ENCODE data around the gene MYL1.

MYL1 gene

GRCh38 chr2:210315015-210315788 is at the start of gene MYL1:
MYL1 (minus strand) TSS chr2:210315174; CDS start chr2:210315042, 132 bp downstream.
- DNase-seq = no peak

GRCh38 chr2:210363876-210364275 is 48.9 kb upstream of the MYL1 start:
- no peak for DNase-seq

DNA sequence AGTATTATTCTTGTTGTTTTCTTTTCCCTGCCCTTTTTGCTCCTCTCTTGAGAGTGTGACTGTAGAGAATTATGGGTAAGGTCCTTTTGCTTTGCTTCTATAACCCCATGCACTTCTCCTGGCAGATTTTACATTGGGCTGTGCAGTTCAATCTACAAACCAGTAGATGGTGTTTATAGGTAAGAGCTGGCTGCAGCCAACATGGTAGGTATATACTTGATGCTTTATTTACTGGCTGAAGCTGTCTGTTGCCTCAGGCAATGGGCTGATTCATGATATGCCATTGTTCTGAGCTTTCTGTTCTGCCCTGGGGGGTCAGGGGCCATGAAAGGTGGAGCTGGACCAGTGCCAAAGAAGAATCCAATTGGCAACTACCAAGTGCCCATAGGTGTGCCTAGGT is 48.3 kb upstream of the MYL1 start:
- DNase-seq = no peak

DNA sequence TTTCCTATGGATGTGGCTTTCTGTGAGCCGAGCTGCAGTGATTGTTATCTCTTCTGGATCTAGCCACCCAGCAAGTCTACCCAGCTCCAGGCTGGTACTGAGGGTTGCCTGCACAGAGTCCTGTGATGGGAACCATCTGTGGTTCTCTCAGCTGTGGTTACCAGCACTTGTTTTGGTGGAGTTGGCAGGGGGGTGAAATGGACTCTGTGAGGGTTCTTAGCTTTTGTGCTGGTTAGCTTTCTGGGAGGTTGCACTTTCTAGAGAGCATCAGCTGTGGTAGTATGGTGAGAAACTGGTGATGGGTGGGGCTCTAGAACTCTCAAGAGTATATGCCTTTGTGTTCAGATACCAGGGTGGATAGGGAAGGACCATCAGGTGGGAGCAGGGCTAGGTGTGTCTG is 45.4 kb upstream of the MYL1 start:
- DNase-seq = no peak

GRCh38 chr2:210356944-210357343 is 42.0 kb upstream of the MYL1 start:
- no peak for DNase-seq

GRCh38 chr2:210337159-210337558 is 22.2 kb upstream of the MYL1 start:
- no peak for DNase-seq

DNA sequence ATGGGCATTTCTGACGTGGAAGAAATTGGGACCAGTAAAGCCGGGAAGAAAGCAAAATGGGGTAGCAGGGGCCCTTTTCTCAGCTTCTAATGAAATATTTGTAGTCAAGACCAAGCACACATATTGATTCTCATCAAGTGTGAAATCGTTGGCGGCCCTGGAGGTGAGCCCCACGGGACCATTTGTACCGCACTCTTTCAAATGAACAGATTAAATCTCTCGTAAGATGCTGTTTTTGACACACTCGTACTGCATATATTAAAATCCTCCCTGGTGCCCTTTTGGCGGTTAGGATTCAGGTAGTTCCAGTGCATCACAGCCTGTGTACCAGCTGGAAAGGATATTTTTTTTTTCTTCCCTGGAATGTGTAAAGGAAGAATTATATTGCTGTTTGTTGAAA is 9.9 kb upstream of the MYL1 start:
- DNase-seq = no peak

GRCh38 chr2:210324458-210324857 is 9.5 kb upstream of the MYL1 start:
- DNase-seq = no peak

DNA sequence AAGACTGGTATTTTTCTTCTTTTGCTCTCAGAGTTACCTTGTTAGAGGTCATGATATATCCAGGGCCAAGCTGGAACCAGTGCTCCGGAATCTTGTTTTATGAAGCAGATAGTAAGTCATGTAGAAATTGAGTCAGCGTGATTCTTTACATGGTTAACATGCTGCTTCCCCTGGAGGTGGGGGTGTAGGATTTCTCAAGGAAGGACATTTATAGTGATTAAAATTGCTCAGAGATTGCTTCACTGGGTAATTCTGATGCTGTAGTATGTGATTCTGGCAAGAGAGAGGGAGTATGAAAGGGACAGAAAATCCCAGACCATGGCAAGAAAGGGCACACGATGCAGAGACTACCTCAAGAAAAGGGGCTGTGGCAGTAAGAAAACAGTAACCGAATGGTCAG is 8.0 kb upstream of the MYL1 start:
- no peak for DNase-seq

- DNase-seq = no peak
These were observed 3.9 kb upstream of the MYL1 start for GRCh38 chr2:210318891-210319290.

DNA sequence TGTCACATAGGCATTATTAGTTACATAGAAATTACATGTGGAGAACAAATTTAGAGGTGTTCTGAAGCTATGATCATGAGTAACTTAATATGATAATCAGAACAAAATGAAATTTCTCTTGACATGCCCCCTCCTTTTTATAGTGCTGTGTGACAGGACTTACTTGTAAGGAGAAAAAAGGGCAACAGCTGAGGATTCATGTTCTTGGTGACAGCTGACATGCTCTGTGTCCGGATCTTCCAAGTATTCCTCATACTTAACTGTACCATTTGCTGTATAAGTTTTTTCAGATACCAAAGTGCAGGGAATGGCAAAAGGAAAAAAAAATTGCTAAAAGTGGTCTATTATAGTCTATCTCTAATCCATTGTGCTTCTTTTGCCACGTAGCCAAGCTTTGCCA is 3.5 kb upstream of the MYL1 start:
- DNase-seq = no peak

GRCh38 chr2:210310550-210310949 is 4.4 kb downstream of the MYL1 start:
- no peak for DNase-seq

DNA sequence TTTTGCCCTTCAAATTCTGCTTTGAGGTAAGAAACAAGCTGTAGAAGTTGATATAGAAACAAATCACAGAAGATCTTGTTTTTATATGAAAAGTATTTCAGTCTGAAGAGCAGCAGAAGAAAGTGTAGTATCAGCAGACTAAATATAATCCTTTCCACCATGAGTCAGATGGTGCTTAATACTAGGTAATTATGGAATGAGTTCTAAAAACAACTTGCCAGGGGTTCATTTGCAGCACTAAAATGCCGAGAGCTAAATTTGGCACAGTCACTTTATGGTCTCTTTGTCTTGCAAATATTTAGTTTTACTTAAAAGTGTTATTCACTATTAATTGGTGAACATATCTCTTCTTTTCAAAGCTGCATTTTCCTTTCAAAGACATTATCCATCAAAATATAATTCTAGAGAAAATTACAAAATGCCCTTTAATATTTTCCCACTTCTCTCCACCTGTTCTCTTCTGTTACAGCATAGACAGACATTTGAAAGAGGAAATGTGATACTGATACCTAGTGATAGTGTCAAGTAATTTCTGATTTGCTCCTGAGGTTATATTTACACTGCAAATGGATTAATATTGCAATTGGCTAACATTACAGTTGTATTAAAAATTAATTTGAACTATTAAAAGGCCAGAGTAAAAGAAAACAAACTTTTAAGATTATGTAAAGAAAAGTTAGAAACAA is 5.3 kb downstream of the MYL1 start:
- DNase-seq = no peak

- no peak for DNase-seq
These were observed 11.5 kb downstream of the MYL1 start for GRCh38 chr2:210303498-210303897.

DNA sequence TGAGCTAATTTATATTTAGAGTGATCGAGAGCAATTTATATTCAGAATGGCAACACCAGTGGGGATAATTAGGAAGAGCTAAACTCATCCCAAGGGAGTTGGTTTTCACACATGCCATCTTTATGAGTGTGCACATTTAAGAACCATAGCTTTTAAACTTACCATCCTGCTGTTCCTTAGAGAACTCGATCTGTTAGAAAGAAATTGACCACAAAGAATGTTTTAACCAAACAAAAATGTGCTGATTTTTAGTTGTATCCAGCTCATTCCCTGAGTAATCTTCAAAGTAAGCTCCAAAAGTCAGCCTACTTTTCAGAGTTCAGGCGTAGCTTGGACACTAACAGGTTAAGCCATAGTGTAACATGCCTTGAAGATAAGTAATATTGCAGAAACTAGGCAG is 12.6 kb downstream of the MYL1 start:
- no peak for DNase-seq

- DNase-seq = no peak
These were observed 15.1 kb downstream of the MYL1 start for GRCh38 chr2:210299866-210300373.

DNA sequence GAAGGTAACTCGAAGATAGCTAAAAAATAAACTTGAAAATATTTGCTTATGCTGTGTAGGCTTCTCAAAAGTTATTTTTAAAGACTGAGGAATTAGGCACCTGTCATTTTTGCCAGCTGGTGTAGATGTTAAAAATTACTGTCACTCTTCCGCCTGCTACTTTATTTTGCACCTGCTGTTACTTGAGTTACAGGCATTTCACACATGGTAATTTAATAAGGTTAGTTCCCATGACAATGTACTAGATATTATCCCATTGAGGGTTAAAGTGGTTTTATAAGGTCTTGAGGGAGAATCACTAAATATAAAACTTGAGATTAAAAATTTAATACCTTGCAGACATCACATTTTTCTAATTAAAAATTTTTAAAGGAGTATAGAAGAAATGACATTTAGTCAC is 26.6 kb downstream of the MYL1 start:
- no peak for DNase-seq

DNA sequence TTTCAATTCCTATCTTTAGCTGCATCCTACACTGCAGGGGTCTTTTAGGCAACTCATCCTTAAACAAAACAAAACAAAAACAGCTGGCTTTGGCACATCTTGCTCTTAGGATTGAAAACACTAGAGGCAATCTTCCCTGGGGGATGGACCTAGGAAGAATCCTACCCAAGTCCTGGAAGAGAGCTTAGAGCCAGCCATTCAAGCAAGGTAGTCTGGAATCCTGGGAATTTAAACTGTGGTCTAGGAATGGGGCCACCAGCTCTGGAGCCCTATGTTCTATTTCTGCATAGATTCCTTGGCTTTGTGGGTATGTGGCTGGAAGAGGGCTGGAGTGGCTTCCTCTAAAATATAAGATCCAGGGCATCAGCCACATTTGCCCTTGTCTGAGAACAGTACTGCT is 27.7 kb downstream of the MYL1 start:
- no peak for DNase-seq

- no peak for DNase-seq
These were observed 28.8 kb downstream of the MYL1 start for GRCh38 chr2:210286123-210286680.

DNA sequence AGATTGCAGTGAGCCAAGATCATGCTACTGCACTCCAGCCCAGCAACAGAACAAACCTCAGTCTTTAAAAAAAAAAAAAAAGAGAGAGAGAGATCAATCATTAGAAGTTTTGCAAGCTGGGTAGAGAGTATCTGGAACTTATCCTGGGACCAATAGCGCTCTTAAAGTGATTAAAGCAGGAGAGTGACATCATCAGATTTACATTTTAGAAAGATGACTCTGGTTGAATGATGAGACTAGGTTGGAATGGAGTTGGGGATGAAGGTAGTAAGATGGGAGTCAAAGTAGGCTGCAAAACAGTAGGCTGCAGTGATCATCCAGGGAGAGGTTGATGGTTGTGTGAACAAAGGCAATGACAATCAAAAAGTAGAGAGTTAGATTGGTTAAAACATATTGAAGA is 37.8 kb downstream of the MYL1 start:
- DNase-seq = no peak

DNA sequence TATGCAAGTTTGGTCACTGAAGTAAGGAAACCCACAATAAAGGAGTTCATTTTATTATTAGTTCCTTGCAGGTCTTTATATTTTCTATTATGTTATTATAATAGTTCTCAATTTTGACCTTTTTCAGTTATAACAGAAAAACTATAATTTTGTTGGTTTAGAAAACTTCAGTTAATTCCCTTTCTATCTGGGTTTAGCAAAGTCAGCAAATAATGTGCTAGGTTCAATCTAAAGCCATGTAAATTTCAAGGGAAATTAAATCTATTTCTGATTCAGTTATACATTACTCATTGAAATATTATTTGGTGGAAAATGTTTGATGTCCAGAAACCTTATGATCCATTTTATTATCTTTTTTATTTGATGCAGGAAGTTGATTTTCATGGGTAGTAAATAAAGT is 43.7 kb downstream of the MYL1 start:
- DNase-seq = no peak

DNA sequence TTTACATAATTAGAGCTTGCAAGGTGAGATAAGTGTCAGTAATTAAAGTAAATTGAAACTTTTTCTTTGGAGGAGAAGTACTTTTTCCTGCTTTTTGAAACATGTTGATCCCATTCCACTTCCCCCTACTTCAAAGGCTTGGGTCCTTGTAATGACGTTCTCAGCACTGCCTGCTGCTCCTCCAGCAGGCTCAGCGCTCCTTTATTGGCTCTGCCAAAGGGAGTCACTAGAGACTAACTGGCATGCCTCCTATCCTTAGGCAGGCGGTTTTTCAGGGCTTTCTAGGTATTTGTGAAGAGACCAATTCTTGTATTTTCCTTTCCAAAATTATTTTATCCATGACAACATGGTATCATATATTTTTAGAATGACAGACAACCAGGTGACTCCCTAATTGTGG is 45.8 kb downstream of the MYL1 start:
- no peak for DNase-seq

DNA sequence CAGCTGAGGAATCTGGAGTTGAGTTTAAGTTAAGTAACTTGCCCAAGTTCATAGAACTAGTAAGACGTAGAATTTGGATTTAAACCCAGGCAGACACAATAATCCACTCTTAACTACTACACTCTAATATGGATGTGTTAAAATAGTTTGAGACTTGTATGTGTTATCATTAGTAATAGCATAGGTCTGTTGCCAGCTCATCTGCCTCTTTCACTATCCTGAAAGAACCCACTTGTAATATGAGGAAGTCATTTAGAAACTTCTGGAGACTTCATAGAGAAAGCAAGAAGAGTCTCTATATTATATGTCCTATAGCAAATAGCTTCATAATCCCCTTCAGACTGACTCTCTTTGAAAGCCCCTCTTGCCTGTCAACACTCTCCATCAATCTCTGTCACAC is 46.7 kb downstream of the MYL1 start:
- no peak for DNase-seq

DNA sequence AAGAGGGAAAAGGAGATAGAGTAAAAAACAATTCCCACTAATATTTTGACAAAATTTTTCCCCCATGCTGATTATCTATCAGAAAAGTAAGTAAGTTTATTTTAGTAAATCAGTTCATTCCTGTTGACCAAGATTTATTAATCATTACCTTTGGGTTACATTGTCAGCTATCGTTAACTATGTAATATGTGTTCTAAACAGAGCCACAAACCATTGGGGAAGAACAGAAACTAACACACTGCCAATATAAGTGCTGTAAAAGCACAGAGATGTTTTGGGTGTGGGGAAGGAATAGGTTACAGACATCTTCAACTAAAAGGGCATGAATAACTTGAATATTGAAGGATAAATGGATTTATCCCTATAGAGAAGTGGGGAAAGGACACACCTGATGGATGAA is 47.3 kb downstream of the MYL1 start:
- no peak for DNase-seq

Data from activated CD8-positive, alpha-beta memory T cell treated with anti-CD3 and anti-CD28 coated beads, Interleukin-2, amount 50 U/mL, for 48 hours (primary cell).